K562 (cell line): Measurements from ENCODE around the gene OR12D3. TPM values are rescaled to one million over a fixed set of nuclear protein-coding genes. Genes with fewer than 3 reads are reported as not detected.

Experiments
- ATAC-seq: fragments of 200-7000 bp; cut with Tn5 transposase; 3 replicates; pipeline ENCODE4 v1.9.1; 2020; ENCODE audit warnings: moderate library complexity
- BruUV-seq: library from RNA; stranded (reverse); fragments of 400-500 nt; replicated peaks from 2 replicates; lab custom pipeline; 2021; lab: Mats Ljungman, UMichigan
- CTCF ChIA-PET: fragments of 300-600 bp; formaldehyde crosslinking; extraction: SDS; loops from one replicate; lab custom pipeline; 2021; ENCODE audit warnings: low intra/inter-chr PET ratio; lab: Yijun Ruan, JAX
- POLR2A ChIA-PET: fragments of 300-600, 350-650 bp; sonication (Branson Sonifier 250); formaldehyde crosslinking; extraction: SDS; loops from one replicate; lab custom pipeline; 2021; ENCODE audit warnings: antibody characterized with exemption, inconsistent platforms; lab: Yijun Ruan, JAX
- DNase-seq, 4 experiments: peaks; one replicate each; pipeline versions ENCODE4 v3.0.0 to v3.0.0-alpha.2; 2011 to 2018; ENCODE audit warnings: low spot score in 3 of 4, mixed read lengths in 3 of 4; ENCODE audit errors: extremely low read depth in 1 of 4
- FAIRE-seq: peaks from 2 replicates; lab custom pipeline; 2011; peaks lifted over from hg19 to GRCh38; lab: Jason Lieb, UNC
- H2AFZ ChIP-seq: 2 replicates; pipeline ENCODE4 v1.6.0; 2011; ENCODE audit warnings: low read depth, low read length, control low read depth, inconsistent platforms
- H3K27ac ChIP-seq: fragments of 200-600 bp; 3 replicates; pipeline ENCODE4 v1.8.0; 2011; ENCODE audit warnings: low read depth, mild to moderate bottlenecking, control low read depth, inconsistent platforms, low read length, moderate library complexity, mixed read lengths; ENCODE audit errors: extremely low read depth
- H3K27me3 ChIP-seq, 2 experiments: fragments of 300-600 bp in 1 of 2; 2 replicates in 1 of 2; 3 replicates in 1 of 2; pipeline versions ENCODE4 v1.6.0 to v1.8.0; 2011; ENCODE audit warnings: inconsistent platforms in 2 of 2, low read length in 2 of 2, mild to moderate bottlenecking in 1 of 2, mixed read lengths in 1 of 2, moderate library complexity in 1 of 2; ENCODE audit not compliant: control insufficient read depth in 2 of 2, insufficient read depth in 2 of 2
- H3K36me3 ChIP-seq: fragments of 300-600 bp; 3 replicates; pipeline ENCODE4 v1.8.0; 2011; ENCODE audit warnings: mild to moderate bottlenecking, low read length, inconsistent platforms; ENCODE audit not compliant: control insufficient read depth, insufficient read depth
- H3K4me1 ChIP-seq, 2 experiments: fragments of 200-600 bp in 1 of 2; replicated peaks in 1 of 2; 2 replicates in 1 of 2; 3 replicates in 1 of 2; pipeline versions ENCODE4 v1.5.1 to v1.8.0; 2011; ENCODE audit warnings: inconsistent platforms in 2 of 2, low read length in 2 of 2, mild to moderate bottlenecking in 1 of 2, mixed read lengths in 1 of 2, moderate library complexity in 1 of 2; ENCODE audit not compliant: control insufficient read depth in 2 of 2, insufficient read depth in 2 of 2
- H3K4me2 ChIP-seq: 2 replicates; pipeline ENCODE4 v1.6.1; 2011; ENCODE audit warnings: low read length, control low read depth, inconsistent platforms, mixed read lengths; ENCODE audit not compliant: insufficient read depth
- H3K4me3 ChIP-seq: fragments of 200-600 bp; sonication (generic), shearing (Covaris generic); 2 replicates; pipeline ENCODE4 v1.5.1; 2016; ENCODE audit warnings: control low read depth, inconsistent platforms
- H3K79me2 ChIP-seq: fragments of 200-600 bp; 3 replicates; pipeline ENCODE4 v1.8.0; 2011; ENCODE audit warnings: low read length, inconsistent platforms; ENCODE audit not compliant: control insufficient read depth, insufficient read depth
- H3K9ac ChIP-seq, 2 experiments: 2 replicates each; pipeline versions ENCODE4 v1.6.0 to v1.6.1; 2011; ENCODE audit warnings: low read depth in 2 of 2, low read length in 2 of 2, control low read depth in 1 of 2, inconsistent platforms in 1 of 2, mild to moderate bottlenecking in 1 of 2, mixed read lengths in 1 of 2; ENCODE audit not compliant: insufficient read depth in 1 of 2
- H3K9me1 ChIP-seq: one replicate; pipeline ENCODE4 v1.6.0; 2011; ENCODE audit warnings: inconsistent platforms, mild to moderate bottlenecking, low read length, moderate library complexity; ENCODE audit not compliant: control insufficient read depth, insufficient read depth
- H3K9me3 ChIP-seq: replicated peaks from 2 replicates; pipeline ENCODE4 v1.5.1; 2011; ENCODE audit warnings: low read depth, low read length, inconsistent platforms; ENCODE audit not compliant: control insufficient read depth, insufficient read depth
- H4K20me1 ChIP-seq: replicated peaks from 2 replicates; pipeline ENCODE4 v1.6.1; 2011; ENCODE audit warnings: low read length, inconsistent platforms, mixed read lengths; ENCODE audit not compliant: control insufficient read depth, insufficient read depth
- MYNN ChIP-seq, 2 experiments: sonication (generic); formaldehyde crosslinking in 1 of 2; IDR thresholded peaks; 2 replicates each; pipeline versions ENCODE4 v1.5.0 to v1.6.1; 2016 to 2020; ENCODE audit warnings: antibody characterized with exemption in 1 of 2, missing genetic modification reagents in 1 of 2
- POLR3A ChIP-seq: IDR thresholded peaks from 2 replicates; pipeline ENCODE4 v1.6.1; 2011; ENCODE audit warnings: borderline replicate concordance, mild to moderate bottlenecking, moderate library complexity; ENCODE audit not compliant: insufficient read length, insufficient read depth; ENCODE audit errors: extremely low read depth
- RBM17 ChIP-seq: fragments of 200-400 bp; formaldehyde crosslinking; IDR thresholded peaks from 2 replicates; pipeline ENCODE4 v1.6.1; 2017; ENCODE audit warnings: low read depth, mild to moderate bottlenecking, low read length, borderline replicate concordance
- SRSF7 ChIP-seq: fragments of 200-400 bp; formaldehyde crosslinking; optimal IDR thresholded peaks from 2 replicates; pipeline ENCODE3; 2017; ENCODE audit warnings: mild to moderate bottlenecking, low read depth, low read length
- WGBS: fragments of 100-300 bp; shearing (Covaris generic); methylation state at CpG from one replicate; pipeline ENCODE4 v1.1.6; 2016; ENCODE audit warnings: low coverage, mixed read lengths; ENCODE audit not compliant: insufficient coverage; ENCODE audit errors: missing lambda C conversion rate; 5-methylcytosine and 5-hydroxymethylcytosine counted together
- in situ Hi-C: fragments of 300-500 bp; cut with MboI; formaldehyde crosslinking; loops from 4 replicates; pipeline ENCODE4 v1.15.0; 2018; ENCODE audit warnings: inconsistent platforms, mixed read lengths
- intact Hi-C: fragments of 100-400 bp; cut with micrococcal nuclease; formaldehyde crosslinking; loops from 2 replicates; pipeline ENCODE4 v1.14.2; 2022
- polyA plus RNA-seq, 8 experiments: library from polyadenylated mRNA; depleted of rRNA in 4 of 8; stranded (reverse) in 5 of 8; unstranded in 3 of 8; fragments of >200 nt; fragmentation: Nextera tagmentation in 2 of 8; fragmentation: Illumina TruSeq in 1 of 8; extraction: Ambion mirVana in 2 of 8; extraction: Trizol in 1 of 8; gene quantifications; 2 replicates each; pipeline versions ENCODE4 v1.2.1 to v1.2.3, GENCODE V29; 2011 to 2014; ENCODE audit warnings: inconsistent platforms in 1 of 8, missing spikeins in 1 of 8
- total RNA-seq, 7 experiments: library from RNA; depleted of rRNA in 6 of 7; stranded (reverse); fragments of >200 nt in 6 of 7; fragmentation: Illumina TruSeq in 2 of 7; extraction: Trizol in 2 of 7; gene quantifications; 2 replicates each; pipeline versions ENCODE4 v1.2.1 to v1.2.3, GENCODE V29; 2011 to 2021; ENCODE audit warnings: low replicate concordance in 1 of 7
- TF ChIP-seq, protein P1 (sequence below): fragments of 250-450 bp; sonication (Bioruptor Pico); IDR thresholded peaks from 2 replicates; pipeline ENCODE4 v1.9.0; 2021; ENCODE audit warnings: mild to moderate bottlenecking, inconsistent platforms

Gene OR12D3
- total and polyA plus RNA-seq, 9 of the 15 experiments (the other 6 are each of a cell fraction or from before 2014, with no cell fraction given) = not detected

DNA sequence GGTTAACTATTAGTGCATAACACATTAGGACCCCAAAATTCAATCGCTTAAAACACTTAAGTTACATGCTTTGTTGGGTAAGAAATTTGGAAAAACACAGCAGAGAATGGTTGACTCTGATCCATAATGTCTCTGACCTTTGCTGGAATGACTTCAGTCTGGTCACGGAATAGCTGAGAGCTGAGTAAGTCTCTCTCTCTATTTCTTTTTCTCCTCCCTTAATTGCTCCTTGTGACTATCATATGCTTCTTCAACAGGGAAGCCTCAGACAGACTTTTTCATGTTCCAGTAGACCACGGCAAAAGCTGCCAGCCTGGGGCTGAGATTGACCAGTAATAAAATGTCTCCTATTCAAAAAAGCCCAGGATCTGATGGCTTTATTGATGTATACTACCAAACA lies 44.4 kb upstream of the OR12D3 start:
- no peaks in the 10 kb centered on the region for H3K4me1 ChIP-seq
- in situ Hi-C loops (no loop called here), intact Hi-C loops (no loop called here)
- BruUV-seq = no TSS peak
- H3K4me2 ChIP-seq = no peak overlapping the region
- ChIA-PET POLR2A (no interaction called here), CTCF (no interaction called here)
- H3K79me2 ChIP-seq = no peaks in the 10 kb centered on the region
- 1% methylated on average over 3 of the region's 3 CpGs for WGBS
- H3K27me3 ChIP-seq = peaks cover 0 to 6% of the 10 kb centered on the region in 2 experiments; a peak in 2 of 5 replicates
- H4K20me1 ChIP-seq = no peaks in the 10 kb centered on the region
- no peak for ATAC-seq
- no peak overlapping the region for H2AFZ ChIP-seq
- H3K36me3 ChIP-seq = no peaks in the 10 kb centered on the region
- H3K9ac ChIP-seq = no peak overlapping the region
- no peaks in the 10 kb centered on the region for H3K9me3 ChIP-seq
- FAIRE-seq = no peak
- DNase-seq = no peak
- TF ChIP-seq SRSF7 (no peak), RBM17 (no peak), MYNN (IDR thresholded peaks at IDR 0.05) (no peak), MYNN (CRISPR knock-in tag; IDR thresholded peaks at IDR 0.05) (no peak), POLR3A (no peak)
- TF ChIP-seq, protein P1, sequence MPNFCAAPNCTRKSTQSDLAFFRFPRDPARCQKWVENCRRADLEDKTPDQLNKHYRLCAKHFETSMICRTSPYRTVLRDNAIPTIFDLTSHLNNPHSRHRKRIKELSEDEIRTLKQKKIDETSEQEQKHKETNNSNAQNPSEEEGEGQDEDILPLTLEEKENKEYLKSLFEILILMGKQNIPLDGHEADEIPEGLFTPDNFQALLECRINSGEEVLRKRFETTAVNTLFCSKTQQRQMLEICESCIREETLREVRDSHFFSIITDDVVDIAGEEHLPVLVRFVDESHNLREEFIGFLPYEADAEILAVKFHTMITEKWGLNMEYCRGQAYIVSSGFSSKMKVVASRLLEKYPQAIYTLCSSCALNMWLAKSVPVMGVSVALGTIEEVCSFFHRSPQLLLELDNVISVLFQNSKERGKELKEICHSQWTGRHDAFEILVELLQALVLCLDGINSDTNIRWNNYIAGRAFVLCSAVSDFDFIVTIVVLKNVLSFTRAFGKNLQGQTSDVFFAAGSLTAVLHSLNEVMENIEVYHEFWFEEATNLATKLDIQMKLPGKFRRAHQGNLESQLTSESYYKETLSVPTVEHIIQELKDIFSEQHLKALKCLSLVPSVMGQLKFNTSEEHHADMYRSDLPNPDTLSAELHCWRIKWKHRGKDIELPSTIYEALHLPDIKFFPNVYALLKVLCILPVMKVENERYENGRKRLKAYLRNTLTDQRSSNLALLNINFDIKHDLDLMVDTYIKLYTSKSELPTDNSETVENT (CRISPR knock-in tag) = no peak
- no peak overlapping the region for H3K4me3 ChIP-seq
- H3K27ac ChIP-seq = no peak overlapping the region
- no peaks in the 10 kb centered on the region for H3K9me1 ChIP-seq
